Activated CD4-positive, alpha-beta T cell treated with anti-CD3 and anti-CD28 coated beads for 4 hours (primary cell): ENCODE data around the gene DDX25.

ENCODE experiments used
- DNase-seq, 2 donors: peaks; one replicate each; pipeline ENCODE4 v3.0.0-alpha.2; 2020

Gene DDX25

GRCh38 chr11:125938418-125938817, 34.1 kb downstream of the DDX25 start:
- no peak for DNase-seq

DNA sequence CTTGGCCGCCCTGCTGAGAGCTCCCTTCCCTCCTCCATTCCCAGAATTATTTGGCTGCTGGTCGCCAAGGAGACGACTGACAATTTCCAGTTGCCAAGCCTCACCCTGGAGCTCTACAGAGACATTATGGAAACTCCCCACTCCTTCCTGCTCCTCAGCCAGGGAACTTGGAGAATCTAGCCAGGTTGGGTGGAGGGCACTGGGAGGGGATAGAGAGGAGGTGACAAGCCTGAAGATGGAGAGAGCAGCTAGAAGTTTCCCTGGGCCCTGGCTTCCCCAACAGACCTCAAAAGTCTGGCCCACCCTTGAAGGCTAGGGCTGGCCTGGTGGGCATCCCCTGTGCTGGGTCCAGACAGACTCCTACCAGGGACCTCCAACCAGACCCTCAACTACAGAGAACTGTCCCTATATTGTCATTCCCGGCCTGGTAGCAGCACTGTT, 34.8 kb downstream of the DDX25 start:
- DNase-seq, result no peak

GRCh38 chr11:125940145-125940544, 35.8 kb downstream of the DDX25 start:
- DNase-seq, result no peak

GRCh38 chr11:125941267-125941618, 36.9 kb downstream of the DDX25 start:
- DNase-seq, result no peak

GRCh38 chr11:125941619-125942611, 37.6 kb downstream of the DDX25 start:
- DNase-seq, result peak; percentile 22 to 43

GRCh38 chr11:125942771-125943428, 38.6 kb downstream of the DDX25 start:
- no peak for DNase-seq

DNA sequence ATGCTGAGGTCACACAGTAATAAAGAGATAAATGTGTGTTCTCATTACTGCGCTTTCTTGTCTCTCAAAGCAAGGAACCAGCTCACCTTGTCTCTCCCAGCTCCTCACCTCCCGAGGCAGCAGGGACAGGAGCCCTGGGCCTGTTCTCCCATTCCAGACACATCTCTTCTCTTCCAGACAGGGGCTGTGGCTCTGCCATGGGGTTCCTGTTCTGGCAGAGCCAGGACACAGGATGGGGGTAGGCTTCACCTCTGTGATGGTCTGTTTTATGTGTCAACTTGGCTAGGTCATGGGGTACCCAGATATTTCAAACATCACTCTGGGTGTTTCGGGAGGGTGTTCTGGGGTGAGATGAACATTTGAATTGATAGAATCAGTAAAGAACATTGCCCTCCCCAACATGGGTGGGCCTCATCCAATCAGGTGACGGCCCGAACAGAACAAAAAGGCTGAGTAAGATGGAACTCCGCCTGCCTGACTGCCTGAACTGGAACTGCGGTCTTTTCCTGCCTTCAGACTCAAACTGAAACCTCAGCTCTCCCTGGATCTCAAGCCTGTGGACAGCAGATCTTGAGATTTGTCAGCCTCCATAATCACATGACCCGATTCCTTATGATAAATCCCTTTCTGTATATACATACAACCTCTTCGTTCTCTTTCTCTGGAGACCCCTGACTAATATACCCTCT, 39.5 kb downstream of the DDX25 start:
- DNase-seq, result no peak

- DNase-seq, result no peak
Observed at GRCh38 chr11:125944350-125945010, 40.2 kb downstream of the DDX25 start.

- DNase-seq, result no peak
Observed at GRCh38 chr11:125945011-125945796, 40.9 kb downstream of the DDX25 start.

- DNase-seq, result no peak
Observed at GRCh38 chr11:125945797-125946520, 41.7 kb downstream of the DDX25 start, which contains the start of gene VSIG10L2. Gene VSIG10L2, plus strand, starts transcription at chr11:125946044. Its CDS starts 12 bp downstream, at chr11:125946056.

DNA sequence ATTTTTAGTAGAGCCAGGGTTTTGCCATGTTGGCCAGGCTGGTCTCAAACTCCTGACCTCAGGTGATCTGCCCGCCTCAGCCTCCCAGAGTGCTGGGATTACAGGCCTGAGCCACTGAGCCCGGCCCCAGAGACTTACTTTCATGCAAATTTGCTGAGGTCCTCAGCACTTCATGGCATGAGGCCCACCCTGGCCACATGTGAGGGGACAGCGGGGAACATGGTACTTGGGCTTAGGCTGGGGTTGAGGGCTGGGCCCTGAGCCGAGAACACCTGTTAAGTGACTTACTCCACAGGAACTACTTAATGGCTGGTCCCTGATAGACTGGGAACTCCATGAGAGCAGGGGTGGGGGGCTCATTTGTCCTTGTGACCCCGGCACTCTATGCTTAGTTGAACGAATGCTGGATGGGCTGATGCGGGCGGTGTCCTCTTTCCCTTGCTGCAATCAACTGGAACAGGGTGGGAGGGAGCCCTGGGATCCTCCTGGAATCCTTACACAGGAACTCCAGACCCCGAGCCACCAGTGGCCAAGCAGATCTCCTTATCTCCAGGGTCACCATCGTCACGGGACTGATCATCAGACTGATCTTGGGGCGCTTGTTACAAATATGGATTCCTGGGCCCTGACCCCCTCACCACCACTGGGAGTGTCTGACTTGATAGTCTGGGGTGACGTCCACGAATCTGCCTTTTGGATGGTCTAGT, 42.6 kb downstream of the DDX25 start:
- no peak for DNase-seq

GRCh38 chr11:125947419-125948277, 43.3 kb downstream of the DDX25 start:
- no peak for DNase-seq

GRCh38 chr11:125948278-125949051, 44.2 kb downstream of the DDX25 start:
- DNase-seq, result no peak

- no peak for DNase-seq
Observed at GRCh38 chr11:125949271-125950177, 45.2 kb downstream of the DDX25 start.

GRCh38 chr11:125950178-125950490, 45.8 kb downstream of the DDX25 start:
- DNase-seq, result no peak

DNA sequence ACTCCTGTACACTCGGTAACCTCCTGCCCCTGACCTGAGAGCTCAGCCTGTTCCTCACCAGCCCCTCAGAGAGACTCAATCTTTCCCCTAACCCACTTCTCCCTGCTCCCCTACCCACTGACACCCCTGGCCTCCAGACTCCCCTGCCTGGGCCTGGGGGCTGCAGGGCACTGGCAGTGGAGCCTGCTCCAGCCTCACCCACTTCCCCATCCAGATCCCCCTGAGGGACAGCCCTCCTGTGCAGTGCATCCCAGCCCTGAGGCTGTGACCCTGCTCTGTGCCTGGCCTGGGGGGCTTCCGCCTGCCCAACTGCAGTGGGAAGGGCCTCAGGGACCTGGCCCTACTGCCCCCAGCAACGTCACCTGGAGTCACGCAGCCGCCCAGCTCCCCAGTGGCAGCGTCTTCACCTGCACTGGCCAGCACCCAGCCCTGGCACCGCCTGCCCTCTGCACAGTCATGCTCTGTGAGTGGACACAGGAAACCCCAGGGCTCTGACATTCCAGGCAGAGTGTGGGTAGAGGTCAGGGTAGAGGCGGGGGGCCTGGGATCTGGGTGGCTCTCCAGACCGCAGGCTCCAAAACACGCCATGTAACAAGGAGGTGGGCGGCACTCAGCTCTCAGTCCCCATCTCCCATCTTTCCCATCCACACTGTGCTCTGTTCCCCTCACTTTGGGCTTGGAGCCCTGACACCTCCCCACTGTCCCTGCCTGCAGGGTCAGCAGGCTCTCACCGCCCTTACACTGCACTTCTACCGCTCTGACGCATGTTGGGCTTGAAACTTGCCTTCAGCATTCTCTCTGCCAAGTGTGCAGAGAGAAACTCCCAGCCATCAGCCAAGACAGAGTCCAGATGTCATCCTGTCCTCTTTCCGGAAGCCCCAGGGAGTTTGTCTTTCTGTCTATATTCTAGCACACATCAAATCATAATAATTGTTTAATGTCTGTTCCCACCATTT, 46.7 kb downstream of the DDX25 start:
- no peak for DNase-seq

DNA sequence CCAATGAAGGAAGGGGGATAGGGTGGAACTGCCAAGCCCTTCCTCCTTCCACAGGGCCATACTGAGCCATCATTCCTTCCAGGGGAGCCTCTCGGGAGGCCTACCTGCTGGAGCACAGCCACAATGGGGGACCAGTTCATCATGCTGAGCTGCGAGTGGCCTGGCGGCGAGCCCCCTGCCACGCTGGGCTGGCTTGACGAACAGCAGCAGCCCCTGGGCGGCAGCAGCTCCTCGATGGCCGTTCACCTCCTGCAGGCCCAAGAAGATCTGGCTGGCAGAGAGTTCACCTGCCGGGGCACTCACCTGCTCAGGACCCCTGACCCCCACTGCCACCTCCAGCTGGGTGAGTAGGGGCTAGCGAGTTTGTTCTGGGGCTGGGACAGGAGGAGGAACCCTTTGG, 47.4 kb downstream of the DDX25 start:
- no peak for DNase-seq
